GM12878 (cell line): ENCODE data around the gene ASF1B. TPM values are rescaled to one million over a fixed set of nuclear protein-coding genes. Genes with fewer than 3 reads are reported as not detected.

Experiments used
- BRCA1 ChIP-seq: IDR thresholded peaks from 2 replicates; pipeline ENCODE4 v1.6.1; 2011; ENCODE audit warnings: low read depth, low read length, improper control_type of control experiment
- CEBPB ChIP-seq, 2 experiments: fragments of 150-350 bp in 1 of 2; IDR thresholded peaks; 2 replicates each; pipeline ENCODE4 v1.6.1; 2012 to 2014; ENCODE audit warnings: low read depth in 2 of 2, low read length in 2 of 2, borderline replicate concordance in 1 of 2, inconsistent platforms in 1 of 2
- CREB1 ChIP-seq: IDR thresholded peaks from 2 replicates; pipeline ENCODE4 v1.6.1; 2012; ENCODE audit warnings: low read depth, mild to moderate bottlenecking, inconsistent platforms
- DPF2 ChIP-seq: fragments of 450-650 bp; IDR thresholded peaks from 2 replicates; pipeline ENCODE4 v1.6.1; 2017; ENCODE audit warnings: mild to moderate bottlenecking
- IKZF2 ChIP-seq, 2 experiments: fragments of 450-650 bp; IDR thresholded peaks; 2 replicates each; pipeline ENCODE4 v1.6.1; 2017; ENCODE audit warnings: mild to moderate bottlenecking in 2 of 2, moderate library complexity in 2 of 2
- MAX ChIP-seq: IDR thresholded peaks from 2 replicates; pipeline ENCODE4 v1.6.1; 2012; ENCODE audit warnings: low read depth, low read length, improper control_type of control experiment
- NFYA ChIP-seq: IDR thresholded peaks from 2 replicates; pipeline ENCODE4 v1.6.1; 2011; ENCODE audit warnings: low read depth, mild to moderate bottlenecking, low read length, improper control_type of control experiment, borderline replicate concordance
- NR2C1 ChIP-seq: fragments of 450-650 bp; IDR thresholded peaks from 2 replicates; pipeline ENCODE4 v1.6.1; 2017; ENCODE audit warnings: antibody characterized with exemption, mild to moderate bottlenecking, moderate library complexity
- RELB ChIP-seq: fragments of 450-650 bp; IDR thresholded peaks from 2 replicates; pipeline ENCODE4 v1.6.1; 2017; ENCODE audit warnings: low read depth, mild to moderate bottlenecking, moderate library complexity
- REST ChIP-seq: IDR thresholded peaks from 2 replicates; pipeline ENCODE4 v1.6.1; 2012; ENCODE audit warnings: mild to moderate bottlenecking, low read depth, low read length
- SIX5 ChIP-seq: IDR thresholded peaks from 2 replicates; pipeline ENCODE4 v1.6.1; 2011; ENCODE audit warnings: mild to moderate bottlenecking, low read depth, low read length, moderate library complexity; ENCODE audit not compliant: severe bottlenecking
- SRF ChIP-seq, 2 experiments: IDR thresholded peaks; 2 replicates each; pipeline ENCODE4 v1.6.1; 2011; ENCODE audit warnings: low read depth in 2 of 2, low read length in 2 of 2, mild to moderate bottlenecking in 1 of 2, moderate library complexity in 1 of 2
- ZNF274 ChIP-seq: IDR thresholded peaks from one replicate; pipeline ENCODE4 v1.8.0; 2011; ENCODE audit not compliant: insufficient read length, insufficient read depth
- ZNF622 ChIP-seq: fragments of 450-650 bp; IDR thresholded peaks from 2 replicates; pipeline ENCODE4 v1.6.1; 2017; ENCODE audit warnings: mild to moderate bottlenecking, inconsistent platforms
- ZNF687 ChIP-seq: fragments of 450-650 bp; IDR thresholded peaks from 2 replicates; pipeline ENCODE4 v1.6.1; 2017; ENCODE audit warnings: mild to moderate bottlenecking, moderate library complexity
- polyA plus RNA-seq, 11 experiments: library from polyadenylated mRNA; depleted of rRNA in 4 of 11; unstranded in 6 of 11; stranded (reverse) in 5 of 11; fragments of >200 nt; fragmentation: Nextera tagmentation in 4 of 11; fragmentation: Illumina TruSeq in 1 of 11; extraction: Ambion mirVana in 4 of 11; extraction: Trizol in 1 of 11; gene quantifications; 1 replicate in 1 of 11; 2 replicates in 10 of 11; pipeline versions ENCODE4 v1.2.1 to v1.2.3, GENCODE V29; 2011 to 2016; ENCODE audit warnings: inconsistent platforms in 2 of 11, missing spikeins in 2 of 11, low read depth in 1 of 11
- total RNA-seq, 4 experiments: library from RNA; depleted of rRNA in 3 of 4; stranded (reverse); fragments of >200 nt in 3 of 4; fragmentation: Illumina TruSeq in 1 of 4; extraction: Trizol in 1 of 4; gene quantifications; 2 replicates each; pipeline versions ENCODE4 v1.2.1 to v1.2.3, GENCODE V29; 2013 to 2021

The ASF1B gene
- total and polyA plus RNA-seq, 10 of the 15 experiments (the other 5 are each of a cell fraction or from before 2014, with no cell fraction given), result 10.4 to 217 (median 90.2) TPM

- TF ChIP-seq REST (no peak), BRCA1 (no peak), NR2C1 (peak; percentile 100), DPF2 (no peak), CEBPB (IDR thresholded peaks at IDR 0.05; ENCODE audit: borderline replicate concordance in 1 of 2, low read depth in 2 of 2, low read length in 2 of 2) (0 out of 4 replicates have a peak, but pooled peaks of 1 of the 2 experiments have one; percentile 7), MAX (no peak), SIX5 (peak; percentile 89), IKZF2 (IDR thresholded peaks at IDR 0.05) (no peak), ZNF622 (no peak), RELB (peak; percentile 41; the same call in 1 of the 2 replicates), ZNF687 (peak; percentile 58), CREB1 (peak; percentile 88), SRF (IDR thresholded peaks at IDR 0.05; ENCODE audit: low read depth in 2 of 2, low read length in 2 of 2) (peak in 1 of 2 experiments; percentile 5; a peak in 1 of 4 replicates), ZNF274 (no peak), NFYA (no peak)
Observed at GRCh38 chr19:14080887-14081796, 55.2 kb downstream of the ASF1B start (continued).
